HFF-Myc (cell line): ENCODE data around the gene TBC1D5.

Experiments used
- DNase-seq: peaks from one replicate; pipeline ENCODE4 v3.0.0-alpha.2; 2011; ENCODE audit warnings: low read depth; ENCODE audit errors: extremely low read depth
- H3K4me3 ChIP-seq: replicated peaks from 2 replicates; pipeline ENCODE4 v1.5.1; 2011; ENCODE audit warnings: low read depth, mild to moderate bottlenecking, control low read depth, low read length
- CTCF ChIP-seq: IDR thresholded peaks from 2 replicates; pipeline ENCODE4 v1.5.1; 2012; ENCODE audit warnings: mild to moderate bottlenecking, low read depth, low read length, control low read depth; ENCODE audit errors: missing control alignments

Gene TBC1D5

GRCh38 chr3:17307887-17308286, 434.5 kb downstream of the TBC1D5 start:
- TF ChIP-seq CTCF: no peak
- no peak overlapping the region for H3K4me3 ChIP-seq
- no peak for DNase-seq

- H3K4me3 ChIP-seq: no peak overlapping the region
- no peak for TF ChIP-seq CTCF
- DNase-seq: no peak
Measured at GRCh38 chr3:17307482-17307881, 434.9 kb downstream of the TBC1D5 start.

GRCh38 chr3:17304969-17305368, 437.5 kb downstream of the TBC1D5 start:
- no peak for TF ChIP-seq CTCF
- H3K4me3 ChIP-seq: no peak overlapping the region
- no peak for DNase-seq

- H3K4me3 ChIP-seq: no peak overlapping the region
- TF ChIP-seq CTCF: no peak
- peak; percentile 7 for DNase-seq
Measured at GRCh38 chr3:17302774-17303173, 439.7 kb downstream of the TBC1D5 start.

- H3K4me3 ChIP-seq: no peak overlapping the region
- no peak for DNase-seq
- TF ChIP-seq CTCF: no peak
Measured at GRCh38 chr3:17302170-17302569, 440.3 kb downstream of the TBC1D5 start.

- no peak overlapping the region for H3K4me3 ChIP-seq
- DNase-seq: peak; percentile 7
- no peak for TF ChIP-seq CTCF
Measured at GRCh38 chr3:17301271-17301670, 441.2 kb downstream of the TBC1D5 start.

- no peak overlapping the region for H3K4me3 ChIP-seq
- no peak for DNase-seq
- no peak for TF ChIP-seq CTCF
Measured at GRCh38 chr3:17300441-17300840, 442.0 kb downstream of the TBC1D5 start.
